ENCODE measurements around the gene MBTPS1. TPM values are rescaled to one million over a fixed set of nuclear protein-coding genes. Genes with fewer than 3 reads are reported as not detected.

The MBTPS1 gene
- total RNA-seq, 1 donor from 2014 or later: 85.9 TPM

- Mint-ChIP-seq H3K27ac (ENCODE audit: unreplicated experiment) (no peak overlapping the region), H3K9me3 (ENCODE audit: unreplicated experiment) (peaks cover 8% of the 10 kb centered on the region), H3K4me3 (ENCODE audit: unreplicated experiment) (no peak overlapping the region), H3K36me3 (ENCODE audit: low read depth, unreplicated experiment) (peaks cover 5% of the 10 kb centered on the region), H3K4me1 (ENCODE audit: low read depth, unreplicated experiment) (no peaks in the 10 kb centered on the region), H3K27me3 (ENCODE audit: low read depth, unreplicated experiment) (peaks cover 53% of the 10 kb centered on the region)
- Histone ChIP-seq H3K36me3 (ENCODE audit: insufficient read depth, low read length) (no peaks in the 10 kb centered on the region), H3K9me3 (ENCODE audit: insufficient read depth, low read depth, low read length) (peaks cover 9% of the 10 kb centered on the region), H3K9ac (ENCODE audit: low read length) (no peak overlapping the region), H3K27ac (ENCODE audit: low read depth, low read length) (no peak overlapping the region), H3K4me2 (ENCODE audit: low read length) (no peak overlapping the region), H2AFZ (ENCODE audit: low read depth, low read length) (no peak overlapping the region), H3K4me3 (ENCODE audit: insufficient read depth, low read depth, low read length) (no peak overlapping the region), H3K79me2 (ENCODE audit: insufficient read depth, low read length) (no peaks in the 10 kb centered on the region), H3K27me3 (ENCODE audit: insufficient read depth, low read length) (peaks cover 22% of the 10 kb centered on the region), H4K20me1 (ENCODE audit: insufficient read depth, low read length) (no peaks in the 10 kb centered on the region), H3K4me1 (ENCODE audit: insufficient read depth, low read length) (no peaks in the 10 kb centered on the region)
- no peak for DNase-seq (ENCODE audit: low read depth)
- TF ChIP-seq CTCF (IDR thresholded peaks at IDR 0.05; ENCODE audit: insufficient read depth, low read depth, low read length) (no peak), EZH2 (IDR thresholded peaks at IDR 0.05; ENCODE audit: insufficient read depth, low read length) (no peak)
- FAIRE-seq: no peak
These were observed 79.7 kb downstream of the MBTPS1 start for GRCh38 chr16:84036982-84037425.

DNA sequence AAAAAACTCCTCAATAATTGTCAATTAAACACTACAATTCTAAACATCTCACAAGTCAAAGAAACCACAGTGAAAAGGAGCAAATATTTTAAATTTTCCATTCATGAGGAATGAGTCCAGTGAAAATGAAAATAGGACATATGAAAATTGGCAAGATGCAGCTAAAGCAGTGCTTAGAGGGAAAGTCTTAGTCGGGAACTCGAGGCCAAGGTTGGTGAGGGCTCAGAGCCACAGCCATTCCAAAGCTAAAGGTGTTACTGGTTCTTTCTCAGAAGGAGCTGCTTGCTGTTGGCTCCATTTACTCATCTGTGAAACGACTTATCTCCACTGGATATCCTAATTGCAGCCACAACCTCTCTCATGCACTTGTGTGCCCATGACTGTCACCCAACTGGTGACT lies 80.6 kb downstream of the MBTPS1 start:
- no peak for FAIRE-seq
- peaks cover 5% of the 10 kb centered on the region for H3K36me3 Mint-ChIP-seq (ENCODE audit: low read depth, unreplicated experiment)
- H3K4me1 Mint-ChIP-seq (ENCODE audit: low read depth, unreplicated experiment): no peaks in the 10 kb centered on the region
- peaks cover 58% of the 10 kb centered on the region for H3K27me3 Mint-ChIP-seq (ENCODE audit: low read depth, unreplicated experiment)
- H3K27ac ChIP-seq (ENCODE audit: low read depth, low read length): no peak overlapping the region
- no peak overlapping the region for H2AFZ ChIP-seq (ENCODE audit: low read depth, low read length)
- H3K4me2 ChIP-seq (ENCODE audit: low read length): no peak overlapping the region
- peaks cover 18% of the 10 kb centered on the region for H3K27me3 ChIP-seq (ENCODE audit: insufficient read depth, low read length)
- H3K79me2 ChIP-seq (ENCODE audit: insufficient read depth, low read length): no peaks in the 10 kb centered on the region
- H3K4me3 ChIP-seq (ENCODE audit: insufficient read depth, low read depth, low read length): no peak overlapping the region
- H3K9me3 ChIP-seq (ENCODE audit: insufficient read depth, low read depth, low read length): peaks cover 9% of the 10 kb centered on the region
- H3K27ac Mint-ChIP-seq (ENCODE audit: unreplicated experiment): no peak overlapping the region
- no peaks in the 10 kb centered on the region for H3K4me1 ChIP-seq (ENCODE audit: insufficient read depth, low read length)
- TF ChIP-seq CTCF (IDR thresholded peaks at IDR 0.05; ENCODE audit: insufficient read depth, low read depth, low read length) (no peak), EZH2 (IDR thresholded peaks at IDR 0.05; ENCODE audit: insufficient read depth, low read length) (no peak)
- DNase-seq (ENCODE audit: low read depth): no peak
- no peaks in the 10 kb centered on the region for H3K36me3 ChIP-seq (ENCODE audit: insufficient read depth, low read length)
- peaks cover 8% of the 10 kb centered on the region for H3K9me3 Mint-ChIP-seq (ENCODE audit: unreplicated experiment)
- no peak overlapping the region for H3K9ac ChIP-seq (ENCODE audit: low read length)
- no peaks in the 10 kb centered on the region for H4K20me1 ChIP-seq (ENCODE audit: insufficient read depth, low read length)
- no peak overlapping the region for H3K4me3 Mint-ChIP-seq (ENCODE audit: unreplicated experiment)

GRCh38 chr16:84034516-84034915 lies 82.2 kb downstream of the MBTPS1 start:
- H3K4me1 Mint-ChIP-seq (ENCODE audit: low read depth, unreplicated experiment): no peaks in the 10 kb centered on the region
- peaks cover 5% of the 10 kb centered on the region for H3K27me3 ChIP-seq (ENCODE audit: insufficient read depth, low read length)
- H3K27ac Mint-ChIP-seq (ENCODE audit: unreplicated experiment): no peak overlapping the region
- peaks cover 7% of the 10 kb centered on the region for H3K36me3 Mint-ChIP-seq (ENCODE audit: low read depth, unreplicated experiment)
- H3K9me3 Mint-ChIP-seq (ENCODE audit: unreplicated experiment): peaks cover 11% of the 10 kb centered on the region
- no peak for TF ChIP-seq EZH2 (IDR thresholded peaks at IDR 0.05; ENCODE audit: insufficient read depth, low read length)
- no peak for TF ChIP-seq CTCF (IDR thresholded peaks at IDR 0.05; ENCODE audit: insufficient read depth, low read depth, low read length)
- no peaks in the 10 kb centered on the region for H3K4me1 ChIP-seq (ENCODE audit: insufficient read depth, low read length)
- no peak overlapping the region for H3K9ac ChIP-seq (ENCODE audit: low read length)
- no peak overlapping the region for H2AFZ ChIP-seq (ENCODE audit: low read depth, low read length)
- peaks cover 61% of the 10 kb centered on the region for H3K27me3 Mint-ChIP-seq (ENCODE audit: low read depth, unreplicated experiment)
- H3K36me3 ChIP-seq (ENCODE audit: insufficient read depth, low read length): no peaks in the 10 kb centered on the region
- no peaks in the 10 kb centered on the region for H4K20me1 ChIP-seq (ENCODE audit: insufficient read depth, low read length)
- H3K27ac ChIP-seq (ENCODE audit: low read depth, low read length): no peak overlapping the region
- H3K4me2 ChIP-seq (ENCODE audit: low read length): no peak overlapping the region
- no peak overlapping the region for H3K4me3 ChIP-seq (ENCODE audit: insufficient read depth, low read depth, low read length)
- DNase-seq (ENCODE audit: low read depth) (no peak), FAIRE-seq (no peak)
- no peaks in the 10 kb centered on the region for H3K79me2 ChIP-seq (ENCODE audit: insufficient read depth, low read length)
- peaks cover 9% of the 10 kb centered on the region for H3K9me3 ChIP-seq (ENCODE audit: insufficient read depth, low read depth, low read length)
- no peak overlapping the region for H3K4me3 Mint-ChIP-seq (ENCODE audit: unreplicated experiment)
